HG03025 (cell line): ENCODE data around the gene HAUS7.

Source experiments
- ATAC-seq: cut with Tn5 transposase; IDR thresholded peaks from one replicate; pipeline ENCODE4 v1.9.1; 2021; ENCODE audit warnings: mild to moderate bottlenecking, moderate library complexity; ENCODE audit not compliant: unreplicated experiment, low FRiP score

Gene HAUS7

GRCh38 chrX:153457827-153458466, 12.4 kb downstream of the HAUS7 start:
- no peak for ATAC-seq

- ATAC-seq = no peak
These were observed 13.1 kb downstream of the HAUS7 start for GRCh38 chrX:153457136-153457825.

GRCh38 chrX:153456704-153457103, 13.7 kb downstream of the HAUS7 start:
- ATAC-seq = no peak

GRCh38 chrX:153456161-153456560, 14.2 kb downstream of the HAUS7 start:
- no peak for ATAC-seq

GRCh38 chrX:153455571-153455970, 14.8 kb downstream of the HAUS7 start:
- no peak for ATAC-seq

- no peak for ATAC-seq
These were observed 15.3 kb downstream of the HAUS7 start for GRCh38 chrX:153454901-153455550.

- ATAC-seq = no peak
These were observed 19.5 kb downstream of the HAUS7 start for GRCh38 chrX:153450949-153451277.

GRCh38 chrX:153450114-153450948, 20.0 kb downstream of the HAUS7 start:
- ATAC-seq = no peak

GRCh38 chrX:153449368-153450113, 20.8 kb downstream of the HAUS7 start:
- no peak for ATAC-seq

GRCh38 chrX:153448556-153449367, 21.6 kb downstream of the HAUS7 start:
- no peak for ATAC-seq

GRCh38 chrX:153447581-153447960, 22.8 kb downstream of the HAUS7 start:
- no peak for ATAC-seq

- no peak for ATAC-seq
These were observed 23.3 kb downstream of the HAUS7 start for GRCh38 chrX:153446950-153447580.

- ATAC-seq = no peak
These were observed 23.8 kb downstream of the HAUS7 start for GRCh38 chrX:153446636-153446936.

GRCh38 chrX:153445856-153446635, 24.3 kb downstream of the HAUS7 start, which contains the start of gene TREX2:
Gene TREX2 (minus strand): TSS chrX:153446056. CDS start chrX:153445430, 626 bp downstream.
- no peak for ATAC-seq

- ATAC-seq = no peak
These were observed 25.1 kb downstream of the HAUS7 start for GRCh38 chrX:153445106-153445855.

- no peak for ATAC-seq
These were observed 25.9 kb downstream of the HAUS7 start for GRCh38 chrX:153444333-153445011.
